Gastroesophageal sphincter (tissue), 4 donors: ENCODE results near the gene DLGAP4. TPM values are rescaled to one million over a fixed set of nuclear protein-coding genes. Genes with fewer than 3 reads are reported as not detected.

Experiments
- ATAC-seq: fragments of 150-250 bp; one replicate; pipeline ENCODE4 v1.9.1; 2016; ENCODE audit warnings: mild to moderate bottlenecking, moderate library complexity
- H3K27ac ChIP-seq, 4 donors: fragments of 200-600 bp; sonication (generic) in 3 of 4; 1 replicate in 3 of 4; 2 replicates in 1 of 4; pipeline ENCODE4 v1.5.1; 2016 to 2019
- H3K27me3 ChIP-seq: fragments of 200-600 bp; sonication (generic); one replicate; pipeline ENCODE4 v1.5.1; 2019
- H3K36me3 ChIP-seq, 2 donors: fragments of 200-600 bp; sonication (generic); one replicate each; pipeline ENCODE4 v1.5.1; 2019; ENCODE audit warnings: control low read depth in 1 of 2
- H3K4me1 ChIP-seq, 3 donors: fragments of 200-600 bp; sonication (generic); 1 replicate in 2 of 3; 2 replicates in 1 of 3; pipeline ENCODE4 v1.5.1; 2016 to 2019; ENCODE audit warnings: control low read depth in 2 of 3
- H3K4me3 ChIP-seq, 2 donors: fragments of 200-600 bp; sonication (generic); one replicate each; pipeline ENCODE4 v1.5.1; 2019; ENCODE audit warnings: mild to moderate bottlenecking in 1 of 2, moderate library complexity in 1 of 2
- H3K9me3 ChIP-seq, 3 donors: fragments of 200-600 bp; sonication (generic); one replicate each; pipeline ENCODE4 v1.5.1; 2017 to 2019; ENCODE audit warnings: control low read depth in 2 of 3
- EP300 ChIP-seq: sonication (generic); formaldehyde crosslinking; IDR thresholded peaks from one replicate; pipeline ENCODE4 v1.6.1; 2017; ENCODE audit warnings: antibody characterized with exemption, mild to moderate bottlenecking
- POLR2A ChIP-seq, 2 donors: fragments of 450-650 bp; IDR thresholded peaks; one replicate each; pipeline ENCODE4 v1.6.1; 2017; ENCODE audit warnings: antibody characterized with exemption in 2 of 2, mild to moderate bottlenecking in 2 of 2, moderate library complexity in 1 of 2
- POLR2AphosphoS5 ChIP-seq: sonication (generic); formaldehyde crosslinking; IDR thresholded peaks from one replicate; pipeline ENCODE4 v1.6.1; 2017; ENCODE audit warnings: antibody characterized with exemption
- WGBS, 2 donors: methylation state at CpG; one replicate each; pipeline ENCODE4 v1.1.5; 2018; ENCODE audit warnings: low coverage in 1 of 2; 5-methylcytosine and 5-hydroxymethylcytosine counted together
- total RNA-seq, 4 donors: library from RNA; depleted of rRNA; stranded (reverse); fragments of >200 nt; gene quantifications; one replicate each; pipeline ENCODE4 v1.1.0, GENCODE V29; 2016
- TF ChIP-seq, protein P1 (sequence below), 4 experiments: fragments of 200-600 bp in 2 of 4; fragments of 450-650 bp in 2 of 4; sonication (generic) in 1 of 4; IDR thresholded peaks; one replicate each; pipeline ENCODE4 v1.5.1; 2017 to 2019; ENCODE audit warnings: antibody characterized with exemption in 4 of 4, mild to moderate bottlenecking in 2 of 4, moderate library complexity in 2 of 4

Gene DLGAP4
- total RNA-seq, 4 donors from 2014 or later: 35.5 to 76.1 (median 42.2) TPM

DNA sequence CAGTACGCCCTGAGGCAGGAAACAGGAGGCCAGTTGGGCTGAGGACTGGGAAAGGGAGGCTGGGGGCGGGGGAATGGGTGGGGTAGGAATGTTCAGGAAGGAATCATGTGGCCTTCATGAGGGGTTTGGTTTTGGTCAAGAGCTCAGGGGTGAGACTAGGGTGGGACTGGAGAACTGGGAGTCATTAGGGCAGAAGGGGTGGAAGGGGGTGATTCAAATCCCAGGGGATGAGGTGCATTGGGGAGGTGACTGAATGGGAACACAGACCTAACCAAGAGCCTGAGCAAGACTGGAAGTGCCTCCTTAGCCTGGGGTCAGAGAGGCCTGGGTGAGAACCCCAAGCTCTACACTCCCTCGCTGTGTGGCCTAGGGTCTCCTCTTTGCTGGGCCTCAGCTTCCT is 86.8 kb downstream of the DLGAP4 start:
- ATAC-seq: no peak
- Histone ChIP-seq H3K4me3 (no peak overlapping the region), H3K4me1 (no peaks in the 10 kb centered on the region), H3K36me3 (no peaks in the 10 kb centered on the region), H3K27ac (no peak overlapping the region), H3K9me3 (no peaks in the 10 kb centered on the region), H3K27me3 (peaks cover 52% of the 10 kb centered on the region)
- no peak for TF ChIP-seq EP300
- TF ChIP-seq, protein P1, sequence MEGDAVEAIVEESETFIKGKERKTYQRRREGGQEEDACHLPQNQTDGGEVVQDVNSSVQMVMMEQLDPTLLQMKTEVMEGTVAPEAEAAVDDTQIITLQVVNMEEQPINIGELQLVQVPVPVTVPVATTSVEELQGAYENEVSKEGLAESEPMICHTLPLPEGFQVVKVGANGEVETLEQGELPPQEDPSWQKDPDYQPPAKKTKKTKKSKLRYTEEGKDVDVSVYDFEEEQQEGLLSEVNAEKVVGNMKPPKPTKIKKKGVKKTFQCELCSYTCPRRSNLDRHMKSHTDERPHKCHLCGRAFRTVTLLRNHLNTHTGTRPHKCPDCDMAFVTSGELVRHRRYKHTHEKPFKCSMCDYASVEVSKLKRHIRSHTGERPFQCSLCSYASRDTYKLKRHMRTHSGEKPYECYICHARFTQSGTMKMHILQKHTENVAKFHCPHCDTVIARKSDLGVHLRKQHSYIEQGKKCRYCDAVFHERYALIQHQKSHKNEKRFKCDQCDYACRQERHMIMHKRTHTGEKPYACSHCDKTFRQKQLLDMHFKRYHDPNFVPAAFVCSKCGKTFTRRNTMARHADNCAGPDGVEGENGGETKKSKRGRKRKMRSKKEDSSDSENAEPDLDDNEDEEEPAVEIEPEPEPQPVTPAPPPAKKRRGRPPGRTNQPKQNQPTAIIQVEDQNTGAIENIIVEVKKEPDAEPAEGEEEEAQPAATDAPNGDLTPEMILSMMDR (IDR thresholded peaks at IDR 0.05): no peak
- no peak for TF ChIP-seq POLR2A (IDR thresholded peaks at IDR 0.05)
- no peak for TF ChIP-seq POLR2AphosphoS5
- 57 to 65% methylated on average over 1 to 3 of the region's 3 CpGs for WGBS, 2 donors

DNA sequence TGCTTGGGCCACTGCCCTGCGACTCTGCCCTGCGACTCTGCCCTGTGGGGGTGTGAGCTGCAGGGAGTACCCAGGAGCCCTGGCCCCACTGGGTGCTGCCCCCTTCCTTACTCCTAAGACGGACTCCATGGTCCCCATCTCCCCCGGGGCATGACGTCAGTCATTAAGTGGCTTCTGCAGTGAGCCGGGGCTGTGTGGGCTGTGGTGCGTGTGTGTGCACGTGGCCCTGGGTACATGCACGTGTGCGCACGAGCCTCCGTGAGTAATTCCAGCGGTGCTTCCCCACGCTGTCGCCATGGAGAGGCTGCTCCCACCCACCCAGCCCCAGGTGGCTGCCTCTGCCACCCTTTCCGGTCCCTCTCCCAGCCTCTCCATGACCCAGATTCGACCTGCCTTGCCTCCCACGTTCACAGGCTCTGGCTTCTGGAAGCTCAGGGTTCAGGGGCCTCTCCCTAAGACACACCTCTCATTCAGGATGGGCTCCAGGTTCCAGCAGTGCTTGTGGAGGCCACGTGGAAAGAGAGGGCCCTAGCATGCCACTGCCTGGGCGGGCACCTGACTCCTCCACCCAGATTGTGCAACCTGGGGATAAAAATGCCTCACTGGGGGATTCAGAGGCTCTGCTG is 88.3 kb downstream of the DLGAP4 start:
- ATAC-seq: no peak

DNA sequence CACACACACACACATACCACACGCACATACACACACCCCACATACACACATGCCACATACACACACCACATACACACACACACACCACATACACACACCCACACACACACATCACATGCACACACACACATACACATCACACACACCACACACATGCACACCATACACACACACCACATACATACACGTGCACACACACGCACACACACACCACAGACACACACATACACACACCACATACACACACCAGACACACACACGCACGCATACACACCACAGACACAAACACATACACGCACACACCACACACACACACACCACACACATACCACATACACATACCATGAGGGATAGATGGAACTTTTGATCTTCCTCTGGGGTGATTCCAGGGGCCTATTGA is 90.2 kb downstream of the DLGAP4 start:
- WGBS, 2 donors: 85% methylated on average over 4 of the region's 6 CpGs; no CpG with 5 or more reads in 1 of the 2 donors
- peaks cover 60% of the 10 kb centered on the region for H3K27me3 ChIP-seq
- TF ChIP-seq EP300 (no peak), POLR2AphosphoS5 (no peak), POLR2A (IDR thresholded peaks at IDR 0.05) (no peak)
- TF ChIP-seq, protein P1 (IDR thresholded peaks at IDR 0.05): no peak
- no peak overlapping the region for H3K27ac ChIP-seq
- no peaks in the 10 kb centered on the region for H3K36me3 ChIP-seq
- no peaks in the 10 kb centered on the region for H3K4me1 ChIP-seq
- no peak overlapping the region for H3K4me3 ChIP-seq
- ATAC-seq: no peak
- H3K9me3 ChIP-seq: no peaks in the 10 kb centered on the region

More for the DNA sequence above, 88.3 kb downstream of the DLGAP4 start:
- H3K27ac ChIP-seq: no peak overlapping the region
- no peaks in the 10 kb centered on the region for H3K36me3 ChIP-seq
- peaks cover 61% of the 10 kb centered on the region for H3K27me3 ChIP-seq
- WGBS, 2 donors: 0 to 33% methylated on average over 1 to 3 of the region's 20 CpGs
- TF ChIP-seq POLR2AphosphoS5 (no peak), EP300 (no peak), POLR2A (IDR thresholded peaks at IDR 0.05) (no peak)
- TF ChIP-seq, protein P1 (IDR thresholded peaks at IDR 0.05): no peak
- no peaks in the 10 kb centered on the region for H3K9me3 ChIP-seq
- no peaks in the 10 kb centered on the region for H3K4me1 ChIP-seq
- no peak overlapping the region for H3K4me3 ChIP-seq

DNA sequence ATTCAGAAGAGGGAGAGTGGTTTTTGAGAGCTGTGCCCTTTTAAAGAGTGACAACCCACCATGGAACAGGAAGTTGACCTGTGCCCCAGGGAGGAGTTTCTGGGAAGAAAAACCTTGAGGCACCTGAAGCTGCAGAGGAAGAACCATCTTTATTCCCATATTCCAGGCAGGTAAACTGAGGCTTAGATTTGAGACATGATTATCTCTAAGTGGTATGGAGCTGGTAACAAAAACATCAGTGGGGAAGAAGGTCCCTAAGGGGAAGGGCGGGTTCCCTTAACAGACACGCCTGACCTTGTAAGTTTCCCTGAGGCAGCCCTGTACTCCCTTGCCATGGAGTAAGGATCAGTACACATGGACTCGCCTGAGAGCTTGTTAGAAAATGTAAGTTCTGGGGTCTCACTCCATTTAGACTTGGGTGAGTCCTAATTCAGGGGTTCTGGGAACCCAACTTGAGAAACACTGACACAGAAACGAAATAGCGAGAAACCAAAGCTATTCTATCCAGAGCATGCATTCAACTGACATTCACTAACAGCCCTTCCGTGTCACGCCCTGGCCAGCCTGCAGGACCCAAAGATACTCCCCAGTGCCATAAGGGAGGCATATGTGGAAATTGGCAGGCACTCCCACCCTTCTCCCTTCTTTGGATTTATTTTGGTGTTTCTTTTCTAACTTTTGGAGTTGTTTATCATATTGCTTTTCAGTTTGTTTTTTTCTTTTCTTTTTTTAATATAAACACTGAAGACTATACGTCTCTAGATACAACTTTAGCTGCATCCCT is 90.9 kb downstream of the DLGAP4 start:
- TF ChIP-seq POLR2A (IDR thresholded peaks at IDR 0.05) (no peak), POLR2AphosphoS5 (no peak), EP300 (no peak)
- TF ChIP-seq, protein P1 (IDR thresholded peaks at IDR 0.05): no peak
- ATAC-seq: no peak
- H3K4me3 ChIP-seq: no peak overlapping the region
- WGBS, 2 donors: 58 to 72% methylated on average over 2 to 8 of the region's 8 CpGs
- no peaks in the 10 kb centered on the region for H3K36me3 ChIP-seq
- no peaks in the 10 kb centered on the region for H3K4me1 ChIP-seq
- H3K27me3 ChIP-seq: peaks cover 67% of the 10 kb centered on the region
- H3K9me3 ChIP-seq: no peaks in the 10 kb centered on the region
- no peak overlapping the region for H3K27ac ChIP-seq
